H9 (cell line): ENCODE data around the gene USF3. TPM values are rescaled to one million over a fixed set of nuclear protein-coding genes. Genes with fewer than 3 reads are reported as not detected.
A peak's percentile ranks its signal among the peaks of the same experiment; 100 is the strongest.

ENCODE experiments used
- DNase-seq: peaks from one replicate; pipeline ENCODE4 v3.0.0-alpha.2; 2017
- H2AFZ ChIP-seq: one replicate; pipeline ENCODE4 v1.6.1; 2013; ENCODE audit warnings: mild to moderate bottlenecking, low read length, control low read depth, moderate library complexity
- H2AK5ac ChIP-seq: 2 replicates; pipeline ENCODE4 v1.6.1; 2013; ENCODE audit warnings: low read length, control low read depth, mixed read lengths; ENCODE audit not compliant: insufficient read length
- H2BK120ac ChIP-seq: one replicate; pipeline ENCODE4 v1.6.1; 2013; ENCODE audit warnings: low read depth, mild to moderate bottlenecking, low read length, control low read depth, inconsistent platforms; ENCODE audit not compliant: poor library complexity, severe bottlenecking
- H2BK12ac ChIP-seq: 2 replicates; pipeline ENCODE4 v1.6.1; 2013; ENCODE audit warnings: low read length, control low read depth, mixed read lengths, low read depth; ENCODE audit not compliant: insufficient read length
- H2BK15ac ChIP-seq: 2 replicates; pipeline ENCODE4 v1.6.1; 2013; ENCODE audit warnings: low read depth, low read length, control low read depth
- H2BK20ac ChIP-seq: one replicate; pipeline ENCODE4 v1.6.1; 2013; ENCODE audit warnings: low read depth, mild to moderate bottlenecking, low read length, control low read depth, inconsistent platforms; ENCODE audit not compliant: poor library complexity, severe bottlenecking
- H2BK5ac ChIP-seq: 2 replicates; pipeline ENCODE4 v1.6.1; 2013; ENCODE audit warnings: low read length, control low read depth, mixed read lengths; ENCODE audit not compliant: insufficient read length
- H3K14ac ChIP-seq: 2 replicates; pipeline ENCODE4 v1.6.1; 2013; ENCODE audit warnings: low read length, control low read depth; ENCODE audit not compliant: insufficient read depth
- H3K18ac ChIP-seq: 2 replicates; pipeline ENCODE4 v1.6.1; 2013; ENCODE audit warnings: low read depth, mild to moderate bottlenecking, mixed read lengths, low read length, control low read depth; ENCODE audit not compliant: insufficient read length
- H3K23ac ChIP-seq: 2 replicates; pipeline ENCODE4 v1.6.1; 2013; ENCODE audit warnings: low read length, control low read depth, mixed read lengths, low read depth; ENCODE audit not compliant: insufficient read length
- H3K23me2 ChIP-seq: 2 replicates; pipeline ENCODE4 v1.6.1; 2013; ENCODE audit warnings: low read depth, mild to moderate bottlenecking, mixed read lengths, low read length, control low read depth; ENCODE audit not compliant: insufficient read length, poor library complexity, severe bottlenecking
- H3K27ac ChIP-seq: 2 replicates; pipeline ENCODE4 v1.5.1; 2013; ENCODE audit warnings: low read length, control low read depth, mixed read lengths, low read depth; ENCODE audit not compliant: insufficient read length
- H3K27me3 ChIP-seq: 2 replicates; pipeline ENCODE4 v1.6.1; 2013; ENCODE audit warnings: low read length, control low read depth, inconsistent platforms; ENCODE audit not compliant: insufficient read depth
- H3K4ac ChIP-seq: 2 replicates; pipeline ENCODE4 v1.6.1; 2013; ENCODE audit warnings: low read depth, mild to moderate bottlenecking, control low read depth, inconsistent platforms, low read length, moderate library complexity
- H3K4me1 ChIP-seq: 2 replicates; pipeline ENCODE4 v1.6.1; 2013; ENCODE audit warnings: low read length, control low read depth, inconsistent platforms; ENCODE audit not compliant: insufficient read depth
- H3K4me2 ChIP-seq: 2 replicates; pipeline ENCODE4 v1.6.1; 2013; ENCODE audit warnings: low read length, control low read depth, mixed read lengths; ENCODE audit not compliant: insufficient read length, insufficient read depth
- H3K56ac ChIP-seq: 2 replicates; pipeline ENCODE4 v1.6.1; 2013; ENCODE audit warnings: low read depth, mild to moderate bottlenecking, mixed read lengths, low read length, control low read depth; ENCODE audit not compliant: insufficient read length
- H3K79me1 ChIP-seq: 2 replicates; pipeline ENCODE4 v1.6.1; 2013; ENCODE audit warnings: low read depth, mild to moderate bottlenecking, moderate library complexity, low read length, control low read depth, inconsistent platforms; ENCODE audit not compliant: insufficient read depth, poor library complexity, severe bottlenecking
- H3K79me2 ChIP-seq: 2 replicates; pipeline ENCODE4 v1.6.1; 2013; ENCODE audit warnings: low read length, control low read depth, inconsistent platforms; ENCODE audit not compliant: insufficient read depth
- H3K9ac ChIP-seq: 2 replicates; pipeline ENCODE4 v1.6.1; 2013; ENCODE audit warnings: low read length, control low read depth, mixed read lengths; ENCODE audit not compliant: insufficient read length; ENCODE audit errors: extremely low read depth
- H3K9me3 ChIP-seq: one replicate; pipeline ENCODE4 v1.6.1; 2013; ENCODE audit warnings: low read depth, low read length, inconsistent platforms; ENCODE audit not compliant: control insufficient read depth
- H3T11ph ChIP-seq: one replicate; pipeline ENCODE4 v1.6.1; 2013; ENCODE audit warnings: mild to moderate bottlenecking, low read length, control low read depth, inconsistent platforms
- H4K20me1 ChIP-seq: one replicate; pipeline ENCODE4 v1.6.1; 2013; ENCODE audit not compliant: control insufficient read depth, insufficient read length, insufficient read depth
- H4K5ac ChIP-seq: 2 replicates; pipeline ENCODE4 v1.6.1; 2013; ENCODE audit warnings: low read depth, mild to moderate bottlenecking, mixed read lengths, low read length, control low read depth; ENCODE audit not compliant: insufficient read length
- H4K8ac ChIP-seq: replicated peaks from 2 replicates; pipeline ENCODE4 v1.6.1; 2013; ENCODE audit warnings: low read length, control low read depth, mixed read lengths, low read depth; ENCODE audit not compliant: insufficient read length
- H4K91ac ChIP-seq: 2 replicates; pipeline ENCODE4 v1.6.1; 2013; ENCODE audit warnings: low read depth, mild to moderate bottlenecking, moderate library complexity, mixed read lengths, low read length, control low read depth; ENCODE audit not compliant: insufficient read length
- H3K27ac Mint-ChIP-seq, 3 experiments: 2 replicates in 2 of 3; 3 replicates in 1 of 3; pipeline ENCODE4 v1.8.0; 2020 to 2021; ENCODE audit warnings: mixed read lengths in 3 of 3, mild to moderate bottlenecking in 1 of 3, moderate library complexity in 1 of 3
- H3K27me3 Mint-ChIP-seq: 2 replicates; pipeline ENCODE4 v1.8.0; 2021; ENCODE audit warnings: low read depth, mild to moderate bottlenecking, moderate library complexity, mixed read lengths
- H3K36me3 Mint-ChIP-seq, 3 experiments: 2 replicates in 2 of 3; 3 replicates in 1 of 3; pipeline ENCODE4 v1.8.0; 2020 to 2021; ENCODE audit warnings: low read depth in 3 of 3, mixed read lengths in 3 of 3; ENCODE audit not compliant: insufficient read depth in 1 of 3
- H3K4me1 Mint-ChIP-seq, 2 experiments: 2 replicates each; pipeline ENCODE4 v1.8.0; 2020; ENCODE audit warnings: mixed read lengths in 2 of 2
- H3K4me3 Mint-ChIP-seq, 2 experiments: 2 replicates in 1 of 2; 3 replicates in 1 of 2; pipeline ENCODE4 v1.8.0; 2020 to 2021; ENCODE audit warnings: mild to moderate bottlenecking in 2 of 2, mixed read lengths in 2 of 2, moderate library complexity in 1 of 2
- H3K9me3 Mint-ChIP-seq, 2 experiments: 2 replicates in 1 of 2; 3 replicates in 1 of 2; pipeline ENCODE4 v1.8.0; 2020; ENCODE audit warnings: mild to moderate bottlenecking in 2 of 2, mixed read lengths in 2 of 2, moderate library complexity in 1 of 2
- WGBS: extraction: QIAGEN DNeasy Blood & Tissue Kit; methylation state at CpG from one replicate; pipeline ENCODE4 v1.1.7; 2013; ENCODE audit warnings: missing lambda C conversion rate, low lambda C conversion rate, mixed read lengths; ENCODE audit not compliant: insufficient read length; ENCODE audit errors: extremely low coverage; 5-methylcytosine and 5-hydroxymethylcytosine counted together
- total RNA-seq: library from RNA; stranded (reverse); gene quantifications from 2 replicates; pipeline ENCODE4 v1.2.1, GENCODE V29; 2021
- TF ChIP-seq, protein P1 (sequence below): fragments of 200-600 bp; sonication (generic); conservative IDR thresholded peaks from 3 replicates; pipeline ENCODE4 v1.8.0; 2021; ENCODE audit warnings: antibody characterized with exemption, mild to moderate bottlenecking

The USF3 gene
- total RNA-seq, 1 experiment from 2014 or later: 13.8 TPM

- no peaks in the 10 kb centered on the region for H3K4me1 ChIP-seq
- Mint-ChIP-seq H3K9me3 (no peaks in the 10 kb centered on the region), H3K27me3 (no peaks in the 10 kb centered on the region), H3K4me1 (peaks cover 15 to 18% of the 10 kb centered on the region in 2 experiments), H3K4me3 (no peak overlapping the region), H3K36me3 (no peaks in the 10 kb centered on the region; a peak in 1 of 7 replicates), H3K27ac (peak overlapping the region in 1 of 3 experiments; percentile 25; a peak in 3 of 7 replicates)
- no peak overlapping the region for H2BK5ac ChIP-seq
- no peak overlapping the region for H2AFZ ChIP-seq
- no peak overlapping the region for H2BK120ac ChIP-seq
- H2AK5ac ChIP-seq: no peak overlapping the region
- H2BK12ac ChIP-seq: no peak overlapping the region
- no peak overlapping the region for H4K5ac ChIP-seq
- no peaks in the 10 kb centered on the region for H4K20me1 ChIP-seq
- no peak overlapping the region for H2BK20ac ChIP-seq
- no peak overlapping the region for H3K56ac ChIP-seq
- H2BK15ac ChIP-seq: no peak overlapping the region
- H3K23ac ChIP-seq: no peak overlapping the region
- WGBS: no CpG with 5 or more reads among the region's 4 CpGs
- peak overlapping the region; percentile 11 for H3K9ac ChIP-seq
- H3T11ph ChIP-seq: no peak overlapping the region
- no peak overlapping the region for H4K8ac ChIP-seq
- no peak for DNase-seq
- TF ChIP-seq, protein P1, sequence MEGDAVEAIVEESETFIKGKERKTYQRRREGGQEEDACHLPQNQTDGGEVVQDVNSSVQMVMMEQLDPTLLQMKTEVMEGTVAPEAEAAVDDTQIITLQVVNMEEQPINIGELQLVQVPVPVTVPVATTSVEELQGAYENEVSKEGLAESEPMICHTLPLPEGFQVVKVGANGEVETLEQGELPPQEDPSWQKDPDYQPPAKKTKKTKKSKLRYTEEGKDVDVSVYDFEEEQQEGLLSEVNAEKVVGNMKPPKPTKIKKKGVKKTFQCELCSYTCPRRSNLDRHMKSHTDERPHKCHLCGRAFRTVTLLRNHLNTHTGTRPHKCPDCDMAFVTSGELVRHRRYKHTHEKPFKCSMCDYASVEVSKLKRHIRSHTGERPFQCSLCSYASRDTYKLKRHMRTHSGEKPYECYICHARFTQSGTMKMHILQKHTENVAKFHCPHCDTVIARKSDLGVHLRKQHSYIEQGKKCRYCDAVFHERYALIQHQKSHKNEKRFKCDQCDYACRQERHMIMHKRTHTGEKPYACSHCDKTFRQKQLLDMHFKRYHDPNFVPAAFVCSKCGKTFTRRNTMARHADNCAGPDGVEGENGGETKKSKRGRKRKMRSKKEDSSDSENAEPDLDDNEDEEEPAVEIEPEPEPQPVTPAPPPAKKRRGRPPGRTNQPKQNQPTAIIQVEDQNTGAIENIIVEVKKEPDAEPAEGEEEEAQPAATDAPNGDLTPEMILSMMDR: no peak
- no peaks in the 10 kb centered on the region for H3K9me3 ChIP-seq
- no peak overlapping the region for H3K14ac ChIP-seq
- no peaks in the 10 kb centered on the region for H3K79me2 ChIP-seq
- no peak overlapping the region for H3K4me2 ChIP-seq
- H3K18ac ChIP-seq: no peak overlapping the region
- no peak overlapping the region for H3K4ac ChIP-seq
- H3K27me3 ChIP-seq: no peaks in the 10 kb centered on the region
- H3K23me2 ChIP-seq: no peaks in the 10 kb centered on the region
- H4K91ac ChIP-seq: no peak overlapping the region
- H3K27ac ChIP-seq: no peak overlapping the region
- H3K79me1 ChIP-seq: no peaks in the 10 kb centered on the region
These were observed 28.4 kb downstream of the USF3 start for GRCh38 chr3:113668015-113668414.
